ENCODE measurements around the gene OR52E8.

OR52E8 gene

GRCh38 chr11:5881756-5882155 is 24.3 kb upstream of the OR52E8 start:
- no peak for DNase-seq
- H3K27ac Mint-ChIP-seq, result no peak overlapping the region
- no peak overlapping the region for H3K4me3 Mint-ChIP-seq
- H3K27me3 Mint-ChIP-seq (ENCODE audit: low read depth, poor library complexity), result peaks cover 10% of the 10 kb centered on the region
- no peaks in the 10 kb centered on the region for H3K36me3 Mint-ChIP-seq (ENCODE audit: low read depth)
- no peaks in the 10 kb centered on the region for H3K9me3 Mint-ChIP-seq
- H3K4me1 Mint-ChIP-seq, result no peaks in the 10 kb centered on the region
- TF ChIP-seq CTCF (IDR thresholded peaks at IDR 0.05), result no peak

GRCh38 chr11:5880329-5880728 is 22.8 kb upstream of the OR52E8 start, which contains the start of gene OR52E4:
OR52E4 (plus strand) TSS chr11:5880629; CDS start chr11:5884293, 3,664 bp downstream.
- Mint-ChIP-seq H3K9me3 (no peaks in the 10 kb centered on the region), H3K27me3 (ENCODE audit: low read depth, poor library complexity) (peaks cover 10% of the 10 kb centered on the region), H3K4me1 (no peaks in the 10 kb centered on the region), H3K27ac (no peak within 1 kb of the TSS), H3K36me3 (ENCODE audit: low read depth) (no peaks in the 10 kb centered on the region), H3K4me3 (no peak within 1 kb of the TSS)
- DNase-seq, result no peak
- TF ChIP-seq CTCF (IDR thresholded peaks at IDR 0.05), result no peak

GRCh38 chr11:5878564-5878963 is 21.1 kb upstream of the OR52E8 start:
- no peak for TF ChIP-seq CTCF (IDR thresholded peaks at IDR 0.05)
- peaks cover 18% of the 10 kb centered on the region for H3K27me3 Mint-ChIP-seq (ENCODE audit: low read depth, poor library complexity)
- no peak overlapping the region for H3K27ac Mint-ChIP-seq
- H3K4me1 Mint-ChIP-seq, result no peaks in the 10 kb centered on the region
- H3K36me3 Mint-ChIP-seq (ENCODE audit: low read depth), result no peaks in the 10 kb centered on the region
- peaks cover 4% of the 10 kb centered on the region for H3K9me3 Mint-ChIP-seq
- DNase-seq, result no peak
- no peak overlapping the region for H3K4me3 Mint-ChIP-seq

GRCh38 chr11:5865826-5866225 is 8.3 kb upstream of the OR52E8 start:
- peaks cover 21% of the 10 kb centered on the region for H3K9me3 Mint-ChIP-seq
- TF ChIP-seq CTCF (IDR thresholded peaks at IDR 0.05), result no peak
- DNase-seq, result no peak
- H3K36me3 Mint-ChIP-seq (ENCODE audit: low read depth), result no peaks in the 10 kb centered on the region
- H3K4me3 Mint-ChIP-seq, result no peak overlapping the region
- H3K27me3 Mint-ChIP-seq (ENCODE audit: low read depth, poor library complexity), result no peaks in the 10 kb centered on the region
- no peaks in the 10 kb centered on the region for H3K4me1 Mint-ChIP-seq
- H3K27ac Mint-ChIP-seq, result no peak overlapping the region

- no peak for TF ChIP-seq CTCF (IDR thresholded peaks at IDR 0.05)
- no peaks in the 10 kb centered on the region for H3K27me3 Mint-ChIP-seq (ENCODE audit: low read depth, poor library complexity)
- no peaks in the 10 kb centered on the region for H3K4me1 Mint-ChIP-seq
- DNase-seq, result no peak
- H3K9me3 Mint-ChIP-seq, result peaks cover 16% of the 10 kb centered on the region
- no peak overlapping the region for H3K27ac Mint-ChIP-seq
- H3K36me3 Mint-ChIP-seq (ENCODE audit: low read depth), result no peaks in the 10 kb centered on the region
- H3K4me3 Mint-ChIP-seq, result no peak overlapping the region
These were observed 6.5 kb downstream of the OR52E8 start for GRCh38 chr11:5851002-5851401.

- no peak for TF ChIP-seq CTCF (IDR thresholded peaks at IDR 0.05)
- peaks cover 5% of the 10 kb centered on the region for H3K9me3 Mint-ChIP-seq
- H3K4me3 Mint-ChIP-seq, result no peak overlapping the region
- H3K27me3 Mint-ChIP-seq (ENCODE audit: low read depth, poor library complexity), result no peaks in the 10 kb centered on the region
- no peaks in the 10 kb centered on the region for H3K4me1 Mint-ChIP-seq
- no peaks in the 10 kb centered on the region for H3K36me3 Mint-ChIP-seq (ENCODE audit: low read depth)
- no peak overlapping the region for H3K27ac Mint-ChIP-seq
- no peak for DNase-seq
These were observed 9.8 kb downstream of the OR52E8 start for GRCh38 chr11:5847711-5848110.
